NCI-H1436 (cell line): ENCODE measurements around the gene HK2.
A peak's percentile ranks its signal among the peaks of the same experiment; 100 is the strongest.
"Not testable (repeated sequence)": the region's sequence is repeated elsewhere in the genome, so short reads cannot be mapped to it uniquely, and the experiment has no call there.

Experiments used
- DNase-seq: peaks from one replicate; lab custom pipeline; 2025; lab: John Stamatoyannopoulos, UW

Gene HK2

GRCh38 chr2:74833418-74834233 lies at the start of gene HK2:
HK2 (plus strand) TSS chr2:74834127; CDS start chr2:74834581, 454 bp downstream.
- peak; percentile 69 for DNase-seq

GRCh38 chr2:74789271-74789670 lies 44.7 kb upstream of the HK2 start:
- DNase-seq = no peak

- DNase-seq = no peak
Observed at GRCh38 chr2:74792282-74792681, 41.6 kb upstream of the HK2 start.

- DNase-seq = not testable (repeated sequence)
Observed at GRCh38 chr2:74794878-74795277, 39.0 kb upstream of the HK2 start.

- no peak for DNase-seq
Observed at GRCh38 chr2:74806355-74806839, 27.5 kb upstream of the HK2 start.

GRCh38 chr2:74806920-74807319 lies 27.0 kb upstream of the HK2 start:
- no peak for DNase-seq

- DNase-seq = no peak
Observed at GRCh38 chr2:74812787-74813590, 20.9 kb upstream of the HK2 start.

GRCh38 chr2:74814102-74814501 lies 19.8 kb upstream of the HK2 start:
- DNase-seq = no peak

- DNase-seq = no peak
Observed at GRCh38 chr2:74815941-74816340, 18.0 kb upstream of the HK2 start.

GRCh38 chr2:74816540-74817303 lies 17.2 kb upstream of the HK2 start:
- DNase-seq = no peak

GRCh38 chr2:74817304-74817675 lies 16.6 kb upstream of the HK2 start:
- no peak for DNase-seq

- DNase-seq = no peak
Observed at GRCh38 chr2:74819702-74820101, 14.2 kb upstream of the HK2 start.

- DNase-seq = no peak
Observed at GRCh38 chr2:74821177-74822126, 12.5 kb upstream of the HK2 start.

- DNase-seq = no peak
Observed at GRCh38 chr2:74822771-74823566, 11.0 kb upstream of the HK2 start.

GRCh38 chr2:74824679-74825078 lies 9.2 kb upstream of the HK2 start:
- DNase-seq = no peak

GRCh38 chr2:74828543-74828942 lies 5.4 kb upstream of the HK2 start:
- no peak for DNase-seq

- DNase-seq = no peak
Observed at GRCh38 chr2:74831693-74832530, 2.0 kb upstream of the HK2 start.

GRCh38 chr2:74834234-74834791 lies 386 bp downstream of the HK2 start:
- not testable (repeated sequence) for DNase-seq
